Pons (tissue), 1 donor: ENCODE measurements around the gene FEN1.

Source experiments
- DNase-seq: peaks from one replicate; pipeline ENCODE4 v3.0.0-alpha.2; 2016; ENCODE audit warnings: low spot score

Gene FEN1, protein sequence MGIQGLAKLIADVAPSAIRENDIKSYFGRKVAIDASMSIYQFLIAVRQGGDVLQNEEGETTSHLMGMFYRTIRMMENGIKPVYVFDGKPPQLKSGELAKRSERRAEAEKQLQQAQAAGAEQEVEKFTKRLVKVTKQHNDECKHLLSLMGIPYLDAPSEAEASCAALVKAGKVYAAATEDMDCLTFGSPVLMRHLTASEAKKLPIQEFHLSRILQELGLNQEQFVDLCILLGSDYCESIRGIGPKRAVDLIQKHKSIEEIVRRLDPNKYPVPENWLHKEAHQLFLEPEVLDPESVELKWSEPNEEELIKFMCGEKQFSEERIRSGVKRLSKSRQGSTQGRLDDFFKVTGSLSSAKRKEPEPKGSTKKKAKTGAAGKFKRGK

GRCh38 chr11:61792310-61793082, at the start of gene FEN1, which contains the start of gene TMEM258:
TSS of gene FEN1 (plus strand) at chr11:61792911. CDS start at chr11:61795362, 2,451 bp downstream.
TSS of gene TMEM258 (minus strand) at chr11:61792599. CDS start at chr11:61792558, 41 bp downstream.
- DNase-seq = peak; percentile 96

GRCh38 chr11:61743486-61744095, 49.1 kb upstream of the FEN1 start:
- no peak for DNase-seq

DNA sequence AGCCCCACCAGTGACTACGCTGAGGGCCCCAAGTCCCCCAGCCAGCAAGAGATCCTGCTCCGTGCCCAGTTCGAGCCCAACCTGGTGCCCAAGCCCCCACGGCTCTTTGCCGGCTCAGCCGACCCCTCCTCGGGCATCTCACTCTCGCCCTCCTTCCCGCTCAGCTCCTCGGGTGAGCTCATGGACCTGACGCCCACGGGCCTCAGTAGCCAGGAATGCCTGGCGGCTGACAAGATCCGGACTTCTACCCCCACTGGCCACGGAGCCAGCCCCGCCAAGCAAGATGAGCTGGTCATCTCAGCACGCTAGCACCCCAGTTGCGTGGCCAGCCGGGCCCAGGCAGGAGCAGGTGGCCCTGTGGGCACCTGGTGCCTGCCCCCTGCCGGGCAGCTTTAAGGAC, 48.5 kb upstream of the FEN1 start:
- no peak for DNase-seq

DNA sequence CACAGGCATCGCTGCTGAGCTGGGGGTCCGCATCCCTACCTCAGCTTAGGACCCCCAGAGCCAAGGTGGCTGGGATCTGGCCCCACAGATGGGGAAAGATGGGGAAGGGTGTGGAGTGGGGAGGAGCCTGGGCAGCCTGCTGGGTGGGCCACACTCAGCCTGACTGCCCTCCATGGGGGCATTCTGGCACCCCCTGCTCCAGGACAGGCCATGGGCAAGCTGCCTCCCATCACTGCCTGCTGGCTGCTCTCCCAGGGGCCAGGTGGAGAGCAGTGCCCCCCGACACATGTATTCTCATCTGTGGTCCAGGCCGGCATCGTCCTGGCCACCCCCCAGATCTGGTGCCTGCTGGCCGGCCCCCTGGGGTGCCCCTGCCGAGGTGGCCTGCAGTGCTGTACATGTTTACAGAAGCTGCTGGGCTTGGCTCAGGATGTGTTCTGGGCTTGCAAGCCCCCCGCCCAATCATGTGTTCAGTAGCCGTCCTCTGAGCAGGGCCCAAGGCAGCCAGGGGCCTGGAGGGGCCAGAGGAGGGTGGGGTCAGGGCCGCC, 48.0 kb upstream of the FEN1 start:
- no peak for DNase-seq

- no peak for DNase-seq
Measured at GRCh38 chr11:61745781-61746441, 46.8 kb upstream of the FEN1 start.

DNA sequence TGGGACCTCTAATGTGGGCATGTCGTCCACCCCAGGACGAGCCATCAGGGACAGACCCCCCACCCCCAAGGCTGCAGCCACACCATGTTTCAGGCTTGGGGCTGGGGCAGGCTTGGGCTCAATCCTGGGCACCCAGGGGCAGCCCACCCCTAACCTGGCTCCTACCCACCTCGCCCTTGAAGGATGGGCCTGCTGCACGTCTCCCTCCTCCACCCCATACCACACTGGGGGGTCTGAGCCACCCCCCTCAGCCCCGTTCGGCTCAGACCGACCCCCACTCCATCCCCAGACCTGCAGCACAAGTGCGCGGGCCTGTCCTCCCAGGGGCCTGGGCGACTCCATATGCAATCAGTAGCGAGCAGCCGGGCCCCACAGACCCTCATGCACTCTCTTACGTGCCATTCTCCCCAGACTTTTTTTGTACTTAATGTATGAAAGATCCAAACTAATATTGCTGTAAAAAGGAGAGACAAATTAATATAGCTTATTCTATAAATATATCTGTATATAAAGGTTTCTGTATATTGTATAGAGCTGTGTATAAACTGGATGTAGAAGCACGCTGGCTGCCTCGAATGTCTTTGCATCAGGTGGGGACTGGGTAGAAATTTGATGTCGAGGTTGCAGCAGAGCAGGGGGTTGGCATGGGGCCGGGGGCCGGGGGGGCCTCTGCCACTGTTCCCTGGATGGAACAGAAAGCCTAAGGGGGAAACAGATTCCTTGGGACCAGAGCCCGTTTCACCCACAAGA, 46.1 kb upstream of the FEN1 start:
- no peak for DNase-seq

DNA sequence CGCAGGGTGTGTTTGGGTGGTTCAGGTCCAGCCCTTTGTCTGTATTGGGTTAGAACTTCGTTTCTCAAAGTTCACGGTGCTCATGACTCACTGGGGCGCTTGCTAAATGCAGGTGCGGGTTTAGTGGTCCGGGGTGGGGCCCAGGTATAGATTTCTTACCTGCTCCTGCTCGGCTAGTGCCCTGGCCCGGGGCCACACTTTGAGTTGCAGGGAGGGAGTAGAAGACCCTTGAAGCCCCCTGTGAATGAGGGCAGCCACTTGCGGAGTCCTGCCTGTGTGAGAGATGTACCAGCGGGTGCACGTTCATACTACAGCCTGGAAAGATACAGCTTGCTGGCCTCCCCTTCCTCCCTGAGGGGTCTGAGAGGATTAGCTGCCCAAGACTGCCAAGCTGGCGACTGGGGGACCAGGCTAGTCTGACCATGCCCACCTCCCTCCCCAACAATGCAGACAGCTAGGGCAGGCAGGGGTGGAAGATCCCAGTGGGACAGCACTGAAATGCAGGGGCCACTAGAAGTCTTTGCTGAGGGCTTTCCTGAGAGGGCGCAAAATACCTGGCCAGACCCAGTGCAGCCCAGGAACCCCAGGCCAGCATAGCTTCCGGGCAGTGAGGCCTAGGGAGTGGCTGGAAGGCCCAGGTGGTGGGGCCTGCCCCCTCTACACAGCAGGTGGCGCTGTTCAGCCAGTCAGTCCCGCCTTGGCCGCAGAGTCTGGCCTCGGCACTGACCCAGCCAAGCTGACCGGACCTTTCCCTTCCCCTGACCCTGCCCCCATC, 45.3 kb upstream of the FEN1 start:
- DNase-seq = peak; percentile 82

GRCh38 chr11:61747967-61748285, 44.8 kb upstream of the FEN1 start:
- DNase-seq = no peak

GRCh38 chr11:61749591-61750217, 43.0 kb upstream of the FEN1 start:
- DNase-seq = peak; percentile 96

DNA sequence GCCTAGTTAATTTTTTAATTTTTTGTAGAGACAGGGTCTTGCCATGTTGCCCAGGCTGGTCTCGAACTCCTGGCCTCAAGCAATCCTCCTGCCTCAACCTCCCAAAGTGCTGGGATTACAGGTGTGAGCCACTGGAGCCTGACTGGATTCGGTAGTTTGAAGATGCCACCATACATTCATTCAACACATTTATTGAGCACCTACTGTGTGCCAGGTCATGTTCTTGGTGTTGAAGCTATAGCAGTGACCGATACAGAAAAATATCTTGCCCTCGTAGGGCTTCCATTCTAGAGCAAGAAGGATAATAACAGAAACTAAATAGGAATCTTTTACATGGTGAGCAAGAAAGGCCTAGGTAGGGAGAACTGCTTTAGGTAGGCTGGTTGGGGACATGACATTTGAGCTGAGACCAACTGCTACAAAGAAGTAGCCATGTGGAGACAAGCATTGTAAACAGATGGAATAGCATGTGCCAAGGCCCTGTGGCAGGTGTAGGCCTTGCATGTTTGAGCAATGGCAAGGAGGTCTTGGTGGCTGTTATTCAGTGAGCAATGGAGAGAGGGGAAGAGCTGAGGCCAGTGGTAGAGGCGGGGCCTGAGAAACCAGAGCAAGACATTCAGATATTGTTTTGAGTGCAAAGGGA, 42.0 kb upstream of the FEN1 start:
- no peak for DNase-seq

DNA sequence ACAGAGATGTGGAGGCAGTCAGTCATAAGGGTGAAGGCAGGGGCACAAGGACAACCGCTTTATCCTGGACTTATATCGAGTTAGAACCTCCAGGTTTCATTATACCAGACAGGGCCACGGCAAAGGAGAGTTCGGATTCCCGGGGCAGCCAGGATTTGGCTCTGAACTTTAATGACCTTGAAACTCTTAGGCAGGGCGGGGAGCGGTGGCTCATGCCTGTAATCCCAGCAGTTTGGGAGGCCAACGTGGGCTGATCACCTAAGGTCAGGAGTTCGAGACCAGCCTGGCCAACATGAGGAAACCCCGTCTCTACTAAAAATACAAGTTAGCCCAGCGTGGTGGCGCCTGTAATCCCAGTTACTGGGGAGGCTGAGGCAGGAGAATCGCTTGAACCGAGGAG, 41.3 kb upstream of the FEN1 start:
- DNase-seq = no peak

- peak; percentile 39 for DNase-seq
Measured at GRCh38 chr11:61752117-61752924, 40.4 kb upstream of the FEN1 start, which contains the start of gene MYRF. TSS of gene MYRF (plus strand) at chr11:61752636. CDS start at chr11:61752745, 109 bp downstream.

DNA sequence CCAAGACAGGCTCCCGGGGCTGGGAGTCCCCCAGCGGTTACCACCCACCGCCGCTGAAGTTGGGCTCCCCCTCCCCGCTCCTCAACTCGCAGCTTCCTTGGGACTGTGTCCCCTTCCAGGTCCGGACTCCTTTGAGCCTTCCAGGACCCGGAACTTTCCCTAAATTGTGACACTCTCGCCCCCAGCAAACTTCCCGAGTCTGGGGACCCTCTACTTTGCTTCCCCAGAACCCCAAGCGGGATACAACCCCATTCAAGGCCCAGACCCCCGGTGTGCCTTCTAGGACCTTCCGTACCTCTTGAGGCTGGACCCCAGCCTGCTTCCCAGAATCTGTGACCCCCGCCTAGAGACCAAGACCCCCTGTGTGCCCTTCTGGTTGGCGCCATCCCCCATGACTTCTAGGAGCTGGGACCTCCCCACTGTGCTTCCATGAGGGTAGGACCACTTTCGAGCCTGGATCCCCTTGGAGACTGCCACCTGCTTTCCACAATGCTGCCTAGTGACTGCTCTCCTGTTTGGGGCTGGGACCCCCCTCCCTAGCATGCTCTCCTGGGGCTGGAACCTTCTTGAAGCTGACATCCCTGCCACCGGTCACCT, 39.7 kb upstream of the FEN1 start:
- no peak for DNase-seq

GRCh38 chr11:61753672-61754071, 39.0 kb upstream of the FEN1 start:
- no peak for DNase-seq

- no peak for DNase-seq
Measured at GRCh38 chr11:61754534-61755482, 37.9 kb upstream of the FEN1 start.

- DNase-seq = no peak
Measured at GRCh38 chr11:61756147-61756451, 36.6 kb upstream of the FEN1 start.
